WTC11 (cell line): Measurements from ENCODE around the gene MRPS34. TPM values are rescaled to one million over a fixed set of nuclear protein-coding genes. Genes with fewer than 3 reads are reported as not detected.
"Not testable (repeated sequence)": the region's sequence is repeated elsewhere in the genome, so short reads cannot be mapped to it uniquely, and the experiment has no call there.

ENCODE experiments used
- ATAC-seq: fragments of 200-7000 bp; cut with Tn5 transposase; 2 replicates; pipeline ENCODE4 v1.10.0; 2021; ENCODE audit warnings: mild to moderate bottlenecking, moderate library complexity
- CTCF ChIA-PET: fragments of 300-600 bp; sonication (Branson Sonifier 250); formaldehyde crosslinking; loops from one replicate; lab custom pipeline; 2021; ENCODE audit warnings: antibody characterized with exemption; lab: Charles Lee
- POLR2A ChIA-PET: fragments of 350-600 bp; sonication (Branson Sonifier 250); formaldehyde crosslinking; loops from one replicate; lab custom pipeline; 2021; ENCODE audit warnings: antibody characterized with exemption; lab: Charles Lee
- DNase-seq: peaks from one replicate; pipeline ENCODE4 v3.0.0; 2021; ENCODE audit warnings: low spot score
- H3K27ac Mint-ChIP-seq: 2 replicates; pipeline ENCODE4 v1.8.0; 2021; ENCODE audit warnings: mixed read lengths
- H3K27me3 Mint-ChIP-seq: 2 replicates; pipeline ENCODE4 v1.8.0; 2021; ENCODE audit warnings: low read depth, mild to moderate bottlenecking, moderate library complexity, mixed read lengths
- H3K36me3 Mint-ChIP-seq: 2 replicates; pipeline ENCODE4 v1.8.0; 2021; ENCODE audit warnings: mixed read lengths
- H3K4me1 Mint-ChIP-seq: 2 replicates; pipeline ENCODE4 v1.8.0; 2022; ENCODE audit warnings: mixed read lengths
- H3K4me3 Mint-ChIP-seq: 2 replicates; pipeline ENCODE4 v1.8.0; 2021; ENCODE audit warnings: mild to moderate bottlenecking, moderate library complexity, mixed read lengths
- H3K9me3 Mint-ChIP-seq: 2 replicates; pipeline ENCODE4 v1.8.0; 2021; ENCODE audit warnings: mixed read lengths
- CBFB ChIP-seq: sonication (generic); formaldehyde crosslinking; IDR thresholded peaks from 2 replicates; pipeline ENCODE4 v1.8.1; 2022; ENCODE audit warnings: mild to moderate bottlenecking, low read depth, missing genetic modification reagents
- GTF2I ChIP-seq: fragments of 250-450 bp; sonication (Bioruptor Pico); conservative IDR thresholded peaks from 2 replicates; pipeline ENCODE4 v1.4.0; 2021; ENCODE audit warnings: mild to moderate bottlenecking
- JAZF1 ChIP-seq: fragments of 250-450 bp; sonication (Bioruptor Pico); IDR thresholded peaks from 2 replicates; pipeline ENCODE4 v1.9.0; 2021; ENCODE audit warnings: moderate library complexity, mild to moderate bottlenecking, inconsistent platforms
- KAT7 ChIP-seq: sonication (generic); formaldehyde crosslinking; IDR thresholded peaks from 2 replicates; pipeline ENCODE4 v1.8.1; 2023; ENCODE audit warnings: missing genetic modification reagents, mild to moderate bottlenecking, borderline replicate concordance
- RELA ChIP-seq: sonication (generic); formaldehyde crosslinking; IDR thresholded peaks from 2 replicates; pipeline ENCODE4 v1.8.1; 2022; ENCODE audit warnings: missing genetic modification reagents, mild to moderate bottlenecking, borderline replicate concordance
- SOX15 ChIP-seq: fragments of 250-450 bp; sonication (Bioruptor Pico); IDR thresholded peaks from 2 replicates; pipeline ENCODE4 v1.9.0; 2021; ENCODE audit warnings: mild to moderate bottlenecking
- total RNA-seq: library from RNA; stranded (reverse); gene quantifications from 3 replicates; pipeline ENCODE4 v1.2.3, GENCODE V29; 2021
- TF ChIP-seq, protein P1 (sequence below): fragments of 250-450 bp; sonication (Bioruptor Pico); conservative IDR thresholded peaks from 2 replicates; pipeline ENCODE4 v1.9.0; 2021; ENCODE audit warnings: mild to moderate bottlenecking
- TF ChIP-seq, protein P2 (sequence below): sonication (generic); formaldehyde crosslinking; IDR thresholded peaks from 2 replicates; pipeline ENCODE4 v1.8.1; 2022; ENCODE audit warnings: low read depth, missing genetic modification reagents, borderline replicate concordance
- TF ChIP-seq, protein P3 (sequence below): sonication (generic); formaldehyde crosslinking; IDR thresholded peaks from 2 replicates; pipeline ENCODE4 v1.8.1; 2023; ENCODE audit warnings: mild to moderate bottlenecking, missing genetic modification reagents, borderline replicate concordance
- TF ChIP-seq, protein P4 (sequence below): sonication (generic); formaldehyde crosslinking; IDR thresholded peaks from 2 replicates; pipeline ENCODE4 v1.8.1; 2023; ENCODE audit warnings: mild to moderate bottlenecking, missing genetic modification reagents
- TF ChIP-seq, protein P5 (sequence below): sonication (generic); formaldehyde crosslinking; IDR thresholded peaks from 2 replicates; pipeline ENCODE4 v1.8.0; 2023; ENCODE audit warnings: missing genetic modification reagents, mild to moderate bottlenecking, borderline replicate concordance
- TF ChIP-seq, protein P6 (sequence below): sonication (generic); formaldehyde crosslinking; conservative IDR thresholded peaks from 2 replicates; pipeline ENCODE4 v1.8.1; 2023; ENCODE audit warnings: mild to moderate bottlenecking, low read depth, missing genetic modification reagents, moderate library complexity
- TF ChIP-seq, protein P7 (sequence below): sonication (generic); formaldehyde crosslinking; IDR thresholded peaks from 2 replicates; pipeline ENCODE4 v1.8.0; 2023; ENCODE audit warnings: mild to moderate bottlenecking, missing genetic modification reagents

MRPS34 gene
- total RNA-seq, 1 experiment from 2014 or later: 258 TPM

DNA sequence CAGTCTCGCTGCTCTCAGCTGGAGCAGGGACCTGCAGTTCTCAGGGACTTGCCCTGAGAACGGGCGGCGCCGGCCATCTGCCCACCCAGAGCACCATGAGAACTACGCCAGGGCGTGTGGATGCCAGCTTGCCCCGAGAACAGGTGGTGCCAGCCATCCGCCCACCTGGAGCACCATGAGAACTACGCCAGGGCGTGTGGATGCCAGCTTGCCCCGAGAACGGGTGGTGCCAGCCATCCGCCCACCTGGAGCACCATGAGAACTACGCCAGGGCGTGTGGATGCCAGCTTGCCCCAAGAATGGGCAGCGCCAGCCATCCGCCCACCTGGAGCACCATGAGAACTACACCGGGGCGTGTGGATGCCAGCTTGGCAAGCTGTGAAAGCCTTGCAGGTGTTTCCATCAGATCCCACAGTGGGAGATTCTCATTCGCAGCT is 40.4 kb downstream of the MRPS34 start:
- H3K4me1 Mint-ChIP-seq, ATAC-seq, H3K27me3 Mint-ChIP-seq, DNase-seq, H3K27ac Mint-ChIP-seq, POLR2A ChIA-PET, H3K9me3 Mint-ChIP-seq, H3K4me3 Mint-ChIP-seq, H3K36me3 Mint-ChIP-seq: not testable (repeated sequence)
- CTCF ChIA-PET: interaction anchor here (1.1 to 1.7 kb wide), 2 partner anchors 9 to 27 kb away, joined by 4 to 11 read pairs; partner anchors contain the start of gene MAPK8IP3

DNA sequence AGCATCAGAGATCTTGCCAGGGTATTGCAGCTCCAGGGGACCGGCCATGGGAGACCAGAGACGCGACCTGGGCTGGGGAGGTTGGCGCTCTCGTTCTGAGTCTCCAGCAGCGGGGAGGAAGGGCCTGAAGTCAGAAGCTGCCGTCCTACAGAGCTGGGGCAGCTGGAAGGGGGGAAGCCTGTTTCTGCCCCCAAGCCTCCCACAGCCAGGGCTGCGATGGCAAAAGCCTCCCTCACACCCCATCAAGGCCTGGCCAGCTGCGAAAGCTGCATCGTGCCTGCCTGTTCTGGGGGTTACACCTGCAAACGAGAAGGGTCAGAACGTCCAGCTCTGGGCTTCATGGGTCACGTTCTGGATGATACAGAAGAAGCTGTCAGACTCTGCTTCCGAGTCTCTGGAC is 40.9 kb downstream of the MRPS34 start:
- Mint-ChIP-seq H3K27me3 (no peaks in the 10 kb centered on the region; the same call in 1 of the 2 replicates), H3K4me3 (no peak overlapping the region), H3K4me1 (no peaks in the 10 kb centered on the region), H3K27ac (no peak overlapping the region), H3K9me3 (no peaks in the 10 kb centered on the region), H3K36me3 (peaks cover 7% of the 10 kb centered on the region)
- ATAC-seq: no peak
- no peak for DNase-seq
- ChIA-PET POLR2A (no interaction called here), CTCF (interaction anchor here (1.1 to 1.7 kb wide), 2 partner anchors 9 to 26 kb away, joined by 4 to 11 read pairs; partner anchors contain the start of gene MAPK8IP3)
- TF ChIP-seq GTF2I (CRISPR knock-in tag) (no peak), KAT7 (CRISPR knock-in tag) (no peak), RELA (CRISPR knock-in tag) (no peak), CBFB (no peak), JAZF1 (CRISPR knock-in tag) (no peak), SOX15 (no peak)
- TF ChIP-seq, protein P1, sequence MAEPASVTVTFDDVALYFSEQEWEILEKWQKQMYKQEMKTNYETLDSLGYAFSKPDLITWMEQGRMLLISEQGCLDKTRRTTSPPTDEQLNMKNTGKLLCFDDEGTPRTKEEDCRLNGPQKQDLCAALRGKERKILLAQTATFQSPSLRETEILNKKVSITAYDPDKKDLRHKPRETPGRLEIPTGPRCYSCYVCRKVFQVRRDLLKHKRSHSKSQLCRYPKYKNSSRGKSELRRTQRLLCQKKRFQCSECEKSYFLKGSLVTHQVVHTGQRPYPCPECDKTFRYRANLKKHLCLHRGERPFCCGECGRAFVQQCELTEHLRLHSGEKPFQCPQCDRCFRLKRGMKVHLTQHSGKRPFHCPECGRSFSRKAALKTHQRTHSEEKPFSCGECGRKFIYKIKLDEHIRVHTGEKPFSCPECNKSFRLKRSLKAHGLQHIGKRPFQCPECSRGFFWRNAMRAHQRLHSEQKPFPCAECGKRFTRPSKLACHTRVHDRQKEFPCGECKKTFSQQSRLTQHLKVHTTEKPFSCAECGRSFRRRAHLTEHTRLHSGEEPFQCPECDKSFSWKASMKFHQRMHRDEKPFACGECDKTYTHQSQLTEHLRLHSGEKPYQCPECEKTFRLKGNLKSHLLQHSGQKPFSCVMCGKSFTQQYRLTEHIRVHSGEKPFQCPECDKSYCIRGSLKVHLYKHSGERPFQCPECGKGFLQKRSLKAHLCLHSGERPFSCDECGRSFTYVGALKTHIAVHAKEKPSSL (CRISPR knock-in tag): no peak
- TF ChIP-seq, protein P2, sequence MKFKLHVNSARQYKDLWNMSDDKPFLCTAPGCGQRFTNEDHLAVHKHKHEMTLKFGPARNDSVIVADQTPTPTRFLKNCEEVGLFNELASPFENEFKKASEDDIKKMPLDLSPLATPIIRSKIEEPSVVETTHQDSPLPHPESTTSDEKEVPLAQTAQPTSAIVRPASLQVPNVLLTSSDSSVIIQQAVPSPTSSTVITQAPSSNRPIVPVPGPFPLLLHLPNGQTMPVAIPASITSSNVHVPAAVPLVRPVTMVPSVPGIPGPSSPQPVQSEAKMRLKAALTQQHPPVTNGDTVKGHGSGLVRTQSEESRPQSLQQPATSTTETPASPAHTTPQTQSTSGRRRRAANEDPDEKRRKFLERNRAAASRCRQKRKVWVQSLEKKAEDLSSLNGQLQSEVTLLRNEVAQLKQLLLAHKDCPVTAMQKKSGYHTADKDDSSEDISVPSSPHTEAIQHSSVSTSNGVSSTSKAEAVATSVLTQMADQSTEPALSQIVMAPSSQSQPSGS (CRISPR knock-in tag): no peak
- TF ChIP-seq, protein P3, sequence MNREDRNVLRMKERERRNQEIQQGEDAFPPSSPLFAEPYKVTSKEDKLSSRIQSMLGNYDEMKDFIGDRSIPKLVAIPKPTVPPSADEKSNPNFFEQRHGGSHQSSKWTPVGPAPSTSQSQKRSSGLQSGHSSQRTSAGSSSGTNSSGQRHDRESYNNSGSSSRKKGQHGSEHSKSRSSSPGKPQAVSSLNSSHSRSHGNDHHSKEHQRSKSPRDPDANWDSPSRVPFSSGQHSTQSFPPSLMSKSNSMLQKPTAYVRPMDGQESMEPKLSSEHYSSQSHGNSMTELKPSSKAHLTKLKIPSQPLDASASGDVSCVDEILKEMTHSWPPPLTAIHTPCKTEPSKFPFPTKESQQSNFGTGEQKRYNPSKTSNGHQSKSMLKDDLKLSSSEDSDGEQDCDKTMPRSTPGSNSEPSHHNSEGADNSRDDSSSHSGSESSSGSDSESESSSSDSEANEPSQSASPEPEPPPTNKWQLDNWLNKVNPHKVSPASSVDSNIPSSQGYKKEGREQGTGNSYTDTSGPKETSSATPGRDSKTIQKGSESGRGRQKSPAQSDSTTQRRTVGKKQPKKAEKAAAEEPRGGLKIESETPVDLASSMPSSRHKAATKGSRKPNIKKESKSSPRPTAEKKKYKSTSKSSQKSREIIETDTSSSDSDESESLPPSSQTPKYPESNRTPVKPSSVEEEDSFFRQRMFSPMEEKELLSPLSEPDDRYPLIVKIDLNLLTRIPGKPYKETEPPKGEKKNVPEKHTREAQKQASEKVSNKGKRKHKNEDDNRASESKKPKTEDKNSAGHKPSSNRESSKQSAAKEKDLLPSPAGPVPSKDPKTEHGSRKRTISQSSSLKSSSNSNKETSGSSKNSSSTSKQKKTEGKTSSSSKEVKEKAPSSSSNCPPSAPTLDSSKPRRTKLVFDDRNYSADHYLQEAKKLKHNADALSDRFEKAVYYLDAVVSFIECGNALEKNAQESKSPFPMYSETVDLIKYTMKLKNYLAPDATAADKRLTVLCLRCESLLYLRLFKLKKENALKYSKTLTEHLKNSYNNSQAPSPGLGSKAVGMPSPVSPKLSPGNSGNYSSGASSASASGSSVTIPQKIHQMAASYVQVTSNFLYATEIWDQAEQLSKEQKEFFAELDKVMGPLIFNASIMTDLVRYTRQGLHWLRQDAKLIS: no peak
- TF ChIP-seq, protein P4, sequence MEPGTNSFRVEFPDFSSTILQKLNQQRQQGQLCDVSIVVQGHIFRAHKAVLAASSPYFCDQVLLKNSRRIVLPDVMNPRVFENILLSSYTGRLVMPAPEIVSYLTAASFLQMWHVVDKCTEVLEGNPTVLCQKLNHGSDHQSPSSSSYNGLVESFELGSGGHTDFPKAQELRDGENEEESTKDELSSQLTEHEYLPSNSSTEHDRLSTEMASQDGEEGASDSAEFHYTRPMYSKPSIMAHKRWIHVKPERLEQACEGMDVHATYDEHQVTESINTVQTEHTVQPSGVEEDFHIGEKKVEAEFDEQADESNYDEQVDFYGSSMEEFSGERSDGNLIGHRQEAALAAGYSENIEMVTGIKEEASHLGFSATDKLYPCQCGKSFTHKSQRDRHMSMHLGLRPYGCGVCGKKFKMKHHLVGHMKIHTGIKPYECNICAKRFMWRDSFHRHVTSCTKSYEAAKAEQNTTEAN: no peak
- TF ChIP-seq, protein P5, sequence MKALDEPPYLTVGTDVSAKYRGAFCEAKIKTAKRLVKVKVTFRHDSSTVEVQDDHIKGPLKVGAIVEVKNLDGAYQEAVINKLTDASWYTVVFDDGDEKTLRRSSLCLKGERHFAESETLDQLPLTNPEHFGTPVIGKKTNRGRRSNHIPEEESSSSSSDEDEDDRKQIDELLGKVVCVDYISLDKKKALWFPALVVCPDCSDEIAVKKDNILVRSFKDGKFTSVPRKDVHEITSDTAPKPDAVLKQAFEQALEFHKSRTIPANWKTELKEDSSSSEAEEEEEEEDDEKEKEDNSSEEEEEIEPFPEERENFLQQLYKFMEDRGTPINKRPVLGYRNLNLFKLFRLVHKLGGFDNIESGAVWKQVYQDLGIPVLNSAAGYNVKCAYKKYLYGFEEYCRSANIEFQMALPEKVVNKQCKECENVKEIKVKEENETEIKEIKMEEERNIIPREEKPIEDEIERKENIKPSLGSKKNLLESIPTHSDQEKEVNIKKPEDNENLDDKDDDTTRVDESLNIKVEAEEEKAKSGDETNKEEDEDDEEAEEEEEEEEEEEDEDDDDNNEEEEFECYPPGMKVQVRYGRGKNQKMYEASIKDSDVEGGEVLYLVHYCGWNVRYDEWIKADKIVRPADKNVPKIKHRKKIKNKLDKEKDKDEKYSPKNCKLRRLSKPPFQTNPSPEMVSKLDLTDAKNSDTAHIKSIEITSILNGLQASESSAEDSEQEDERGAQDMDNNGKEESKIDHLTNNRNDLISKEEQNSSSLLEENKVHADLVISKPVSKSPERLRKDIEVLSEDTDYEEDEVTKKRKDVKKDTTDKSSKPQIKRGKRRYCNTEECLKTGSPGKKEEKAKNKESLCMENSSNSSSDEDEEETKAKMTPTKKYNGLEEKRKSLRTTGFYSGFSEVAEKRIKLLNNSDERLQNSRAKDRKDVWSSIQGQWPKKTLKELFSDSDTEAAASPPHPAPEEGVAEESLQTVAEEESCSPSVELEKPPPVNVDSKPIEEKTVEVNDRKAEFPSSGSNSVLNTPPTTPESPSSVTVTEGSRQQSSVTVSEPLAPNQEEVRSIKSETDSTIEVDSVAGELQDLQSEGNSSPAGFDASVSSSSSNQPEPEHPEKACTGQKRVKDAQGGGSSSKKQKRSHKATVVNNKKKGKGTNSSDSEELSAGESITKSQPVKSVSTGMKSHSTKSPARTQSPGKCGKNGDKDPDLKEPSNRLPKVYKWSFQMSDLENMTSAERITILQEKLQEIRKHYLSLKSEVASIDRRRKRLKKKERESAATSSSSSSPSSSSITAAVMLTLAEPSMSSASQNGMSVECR (CRISPR knock-in tag): no peak
- TF ChIP-seq, protein P6, sequence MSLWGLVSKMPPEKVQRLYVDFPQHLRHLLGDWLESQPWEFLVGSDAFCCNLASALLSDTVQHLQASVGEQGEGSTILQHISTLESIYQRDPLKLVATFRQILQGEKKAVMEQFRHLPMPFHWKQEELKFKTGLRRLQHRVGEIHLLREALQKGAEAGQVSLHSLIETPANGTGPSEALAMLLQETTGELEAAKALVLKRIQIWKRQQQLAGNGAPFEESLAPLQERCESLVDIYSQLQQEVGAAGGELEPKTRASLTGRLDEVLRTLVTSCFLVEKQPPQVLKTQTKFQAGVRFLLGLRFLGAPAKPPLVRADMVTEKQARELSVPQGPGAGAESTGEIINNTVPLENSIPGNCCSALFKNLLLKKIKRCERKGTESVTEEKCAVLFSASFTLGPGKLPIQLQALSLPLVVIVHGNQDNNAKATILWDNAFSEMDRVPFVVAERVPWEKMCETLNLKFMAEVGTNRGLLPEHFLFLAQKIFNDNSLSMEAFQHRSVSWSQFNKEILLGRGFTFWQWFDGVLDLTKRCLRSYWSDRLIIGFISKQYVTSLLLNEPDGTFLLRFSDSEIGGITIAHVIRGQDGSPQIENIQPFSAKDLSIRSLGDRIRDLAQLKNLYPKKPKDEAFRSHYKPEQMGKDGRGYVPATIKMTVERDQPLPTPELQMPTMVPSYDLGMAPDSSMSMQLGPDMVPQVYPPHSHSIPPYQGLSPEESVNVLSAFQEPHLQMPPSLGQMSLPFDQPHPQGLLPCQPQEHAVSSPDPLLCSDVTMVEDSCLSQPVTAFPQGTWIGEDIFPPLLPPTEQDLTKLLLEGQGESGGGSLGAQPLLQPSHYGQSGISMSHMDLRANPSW (CRISPR knock-in tag): no peak
- TF ChIP-seq, protein P7, sequence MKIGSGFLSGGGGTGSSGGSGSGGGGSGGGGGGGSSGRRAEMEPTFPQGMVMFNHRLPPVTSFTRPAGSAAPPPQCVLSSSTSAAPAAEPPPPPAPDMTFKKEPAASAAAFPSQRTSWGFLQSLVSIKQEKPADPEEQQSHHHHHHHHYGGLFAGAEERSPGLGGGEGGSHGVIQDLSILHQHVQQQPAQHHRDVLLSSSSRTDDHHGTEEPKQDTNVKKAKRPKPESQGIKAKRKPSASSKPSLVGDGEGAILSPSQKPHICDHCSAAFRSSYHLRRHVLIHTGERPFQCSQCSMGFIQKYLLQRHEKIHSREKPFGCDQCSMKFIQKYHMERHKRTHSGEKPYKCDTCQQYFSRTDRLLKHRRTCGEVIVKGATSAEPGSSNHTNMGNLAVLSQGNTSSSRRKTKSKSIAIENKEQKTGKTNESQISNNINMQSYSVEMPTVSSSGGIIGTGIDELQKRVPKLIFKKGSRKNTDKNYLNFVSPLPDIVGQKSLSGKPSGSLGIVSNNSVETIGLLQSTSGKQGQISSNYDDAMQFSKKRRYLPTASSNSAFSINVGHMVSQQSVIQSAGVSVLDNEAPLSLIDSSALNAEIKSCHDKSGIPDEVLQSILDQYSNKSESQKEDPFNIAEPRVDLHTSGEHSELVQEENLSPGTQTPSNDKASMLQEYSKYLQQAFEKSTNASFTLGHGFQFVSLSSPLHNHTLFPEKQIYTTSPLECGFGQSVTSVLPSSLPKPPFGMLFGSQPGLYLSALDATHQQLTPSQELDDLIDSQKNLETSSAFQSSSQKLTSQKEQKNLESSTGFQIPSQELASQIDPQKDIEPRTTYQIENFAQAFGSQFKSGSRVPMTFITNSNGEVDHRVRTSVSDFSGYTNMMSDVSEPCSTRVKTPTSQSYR: no peak
